ENCODE measurements around the gene ZC3H10.
"Not testable (repeated sequence)": the region's sequence is repeated elsewhere in the genome, so short reads cannot be mapped to it uniquely, and the experiment has no call there.

Gene ZC3H10

GRCh38 chr12:56102683-56103065, 15.4 kb upstream of the ZC3H10 start:
- DNase-seq (ENCODE audit: low read depth), result no peak

- DNase-seq (ENCODE audit: low read depth), result no peak
These were observed 14.9 kb upstream of the ZC3H10 start for GRCh38 chr12:56103066-56103711.

GRCh38 chr12:56103823-56104108, 14.3 kb upstream of the ZC3H10 start:
- no peak for DNase-seq (ENCODE audit: low read depth)

- peak; percentile 97 for DNase-seq (ENCODE audit: low read depth)
These were observed 13.8 kb upstream of the ZC3H10 start, which contains the start of gene PA2G4 for GRCh38 chr12:56104109-56104814. Gene PA2G4, plus strand, starts transcription at chr12:56104559. Its CDS starts 179 bp downstream, at chr12:56104738.

GRCh38 chr12:56104815-56105608, 13.1 kb upstream of the ZC3H10 start:
- DNase-seq (ENCODE audit: low read depth), result no peak

GRCh38 chr12:56105609-56105902, 12.5 kb upstream of the ZC3H10 start:
- no peak for DNase-seq (ENCODE audit: low read depth)

- DNase-seq (ENCODE audit: low read depth), result no peak
These were observed 10.8 kb upstream of the ZC3H10 start for GRCh38 chr12:56107242-56107641.

GRCh38 chr12:56110571-56110970, 7.5 kb upstream of the ZC3H10 start:
- DNase-seq (ENCODE audit: low read depth), result no peak

- DNase-seq (ENCODE audit: low read depth), result no peak
These were observed 4.0 kb upstream of the ZC3H10 start for GRCh38 chr12:56114084-56114483.

- no peak for DNase-seq (ENCODE audit: low read depth)
These were observed 2.7 kb upstream of the ZC3H10 start for GRCh38 chr12:56115329-56115728.

- peak; percentile 96 for DNase-seq (ENCODE audit: low read depth)
These were observed 1.6 kb upstream of the ZC3H10 start, which contains the start of gene RPL41 for GRCh38 chr12:56116267-56117081. Gene RPL41, plus strand, starts transcription at chr12:56116633.

- not testable (repeated sequence) for DNase-seq (ENCODE audit: low read depth)
These were observed 872 bp upstream of the ZC3H10 start for GRCh38 chr12:56117082-56117706.

GRCh38 chr12:56118688-56119357, 757 bp downstream of the ZC3H10 start:
- DNase-seq (ENCODE audit: low read depth), result no peak

- peak; percentile 77 for DNase-seq (ENCODE audit: low read depth)
These were observed 1.3 kb downstream of the ZC3H10 start for GRCh38 chr12:56119361-56119796.

GRCh38 chr12:56120158-56120846, 2.2 kb downstream of the ZC3H10 start:
- no peak for DNase-seq (ENCODE audit: low read depth)

- DNase-seq (ENCODE audit: low read depth), result no peak
These were observed 3.3 kb downstream of the ZC3H10 start for GRCh38 chr12:56121204-56121870.

GRCh38 chr12:56122637-56123036, 4.6 kb downstream of the ZC3H10 start:
- DNase-seq (ENCODE audit: low read depth), result no peak

- no peak for DNase-seq (ENCODE audit: low read depth)
These were observed 6.1 kb downstream of the ZC3H10 start for GRCh38 chr12:56124133-56124532.

- no peak for DNase-seq (ENCODE audit: low read depth)
These were observed 8.7 kb downstream of the ZC3H10 start for GRCh38 chr12:56126732-56127239.

GRCh38 chr12:56127485-56127887, 9.4 kb downstream of the ZC3H10 start:
- no peak for DNase-seq (ENCODE audit: low read depth)

Data from HS-27A (cell line).